ENCODE data around the gene TAB2. TPM values are rescaled to one million over a fixed set of nuclear protein-coding genes. Genes with fewer than 3 reads are reported as not detected.
A peak's percentile ranks its signal among the peaks of the same experiment; 100 is the strongest.

TAB2 gene
- total and polyA plus RNA-seq, 9 of the 15 experiments (the other 6 are each of a cell fraction or from before 2014, with no cell fraction given): 9.1 to 38.3 (median 18.6) TPM

GRCh38 chr6:149316740-149317643, 520 bp upstream of the TAB2 start (continued):
- TF ChIP-seq HNRNPH1 (optimal IDR thresholded peaks at IDR 0.05; ENCODE audit: low read depth, low read length): no peak
- TF ChIP-seq NBN (IDR thresholded peaks at IDR 0.05; ENCODE audit: low read depth): peak; percentile 83
- TF ChIP-seq NFXL1 (CRISPR knock-in tag; IDR thresholded peaks at IDR 0.05): 0 out of 2 replicates have a peak, but pooled peaks have one; percentile 62
- peak; percentile 20 for TF ChIP-seq MEIS2 (IDR thresholded peaks at IDR 0.05; ENCODE audit: partially characterized antibody)
- TF ChIP-seq ZNF696 (CRISPR knock-in tag; conservative IDR thresholded peaks at IDR 0.05): no peak
- TF ChIP-seq HDAC6 (IDR thresholded peaks at IDR 0.05; ENCODE audit: low read depth, low read length): no peak
- 0 out of 4 replicates have a peak, but pooled peaks of 1 of the 2 experiments have one; percentile 63 for TF ChIP-seq KDM4B (IDR thresholded peaks at IDR 0.05; ENCODE audit: borderline replicate concordance in 2 of 2, low read depth in 1 of 2)
- 0 out of 2 replicates have a peak, but pooled peaks have one; percentile 7 for TF ChIP-seq ZNF395 (CRISPR knock-in tag; IDR thresholded peaks at IDR 0.05)
- TF ChIP-seq POLR2H (tag; IDR thresholded peaks at IDR 0.05; ENCODE audit: low read depth): peak; percentile 68
- peak; percentile 52; the same call in 1 of the 2 replicates for TF ChIP-seq KLF13 (tag; IDR thresholded peaks at IDR 0.05; ENCODE audit: borderline replicate concordance, low read depth)
- TF ChIP-seq ZNF511 (CRISPR knock-in tag; IDR thresholded peaks at IDR 0.05): peak; percentile 34; the same call in 1 of the 2 replicates
- TF ChIP-seq SMARCA5 (IDR thresholded peaks at IDR 0.05): no peak
- TF ChIP-seq CBFA2T3 (IDR thresholded peaks at IDR 0.05): no peak
- TF ChIP-seq CTBP1 (IDR thresholded peaks at IDR 0.05; ENCODE audit: borderline replicate concordance): peak; percentile 95
- no peak; the same call in 1 of the 2 replicates for TF ChIP-seq DPF2 (IDR thresholded peaks at IDR 0.05)
- TF ChIP-seq EP400 (IDR thresholded peaks at IDR 0.05): peak; percentile 58; the same call in 1 of the 2 replicates
- TF ChIP-seq ZKSCAN3 (CRISPR knock-in tag; IDR thresholded peaks at IDR 0.05): no peak
- TF ChIP-seq POLR2B (IDR thresholded peaks at IDR 0.05; ENCODE audit: low read depth, partially characterized antibody): peak; percentile 78
- peak; percentile 24; the same call in 1 of the 2 replicates for TF ChIP-seq ZNF232 (CRISPR knock-in tag; IDR thresholded peaks at IDR 0.05)
- TF ChIP-seq MAFG (tag; conservative IDR thresholded peaks at IDR 0.05): no peak
- peak; percentile 41; the same call in 1 of the 2 replicates for TF ChIP-seq SPI1 (IDR thresholded peaks at IDR 0.05; ENCODE audit: borderline replicate concordance, low read depth, low read length)
- TF ChIP-seq POLR2AphosphoS5 (IDR thresholded peaks at IDR 0.05; ENCODE audit: control insufficient read depth, insufficient read depth, low read depth, low read length): peak; percentile 35; the same call in 1 of the 2 replicates
- no peak for TF ChIP-seq NFE2 (IDR thresholded peaks at IDR 0.05; ENCODE audit: low read depth)
- TF ChIP-seq CTCF (IDR thresholded peaks at IDR 0.05 in 2 of 3, conservative IDR thresholded peaks at IDR 0.05 in 1 of 3; ENCODE audit: insufficient read depth in 2 of 3, low read depth in 1 of 3, low read length in 3 of 3): peak in 2 of 3 experiments; percentile 24 to 29; a peak in 3 of 6 replicates
